HEK293T (cell line): ENCODE measurements around the gene FCN1.

Experiments used
- BHLHE40 ChIP-seq: fragments of 450-650 bp; IDR thresholded peaks from 2 replicates; pipeline ENCODE4 v1.6.1; 2016; ENCODE audit warnings: mild to moderate bottlenecking, moderate library complexity, borderline replicate concordance
- CTBP1 ChIP-seq: fragments of 450-650 bp; IDR thresholded peaks from 2 replicates; pipeline ENCODE4 v1.6.1; 2016; ENCODE audit warnings: borderline replicate concordance
- FOXK2 ChIP-seq: fragments of 450-650 bp; IDR thresholded peaks from 2 replicates; pipeline ENCODE4 v1.6.1; 2016; ENCODE audit warnings: mild to moderate bottlenecking
- NFRKB ChIP-seq: fragments of 450-650 bp; IDR thresholded peaks from 2 replicates; pipeline ENCODE4 v1.6.1; 2016; ENCODE audit warnings: mild to moderate bottlenecking, moderate library complexity
- SP1 ChIP-seq: fragments of 450-650 bp; IDR thresholded peaks from 2 replicates; pipeline ENCODE4 v1.6.1; 2017
- TARDBP ChIP-seq: fragments of 450-650 bp; IDR thresholded peaks from 2 replicates; pipeline ENCODE4 v1.6.1; 2016
- ZNF384 ChIP-seq: fragments of 450-650 bp; IDR thresholded peaks from 2 replicates; pipeline ENCODE4 v1.6.1; 2016
- TF ChIP-seq, protein P1 (sequence below): fragments of 450-650 bp; IDR thresholded peaks from 2 replicates; pipeline ENCODE4 v1.6.1; 2016

DNA sequence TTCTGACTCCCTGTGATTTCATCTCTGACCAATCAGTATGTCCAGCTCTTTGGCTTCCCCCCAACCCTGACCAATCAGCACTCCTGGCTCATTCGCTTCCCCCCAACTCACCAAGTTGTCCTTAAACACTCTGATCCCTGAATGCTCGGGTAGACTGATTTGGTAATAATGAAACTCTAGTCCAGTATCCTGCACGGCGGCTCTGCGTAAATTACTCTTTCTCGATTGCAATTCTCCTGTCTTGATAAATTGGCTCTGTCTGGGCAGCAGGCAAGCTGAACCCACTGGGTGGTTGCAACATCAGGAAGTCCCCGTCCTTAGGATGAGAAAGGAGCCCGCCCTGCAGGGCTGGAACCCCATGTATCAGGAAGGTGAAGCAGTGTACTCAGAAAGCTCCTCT lies 26.7 kb downstream of the FCN1 start:
- TF ChIP-seq, protein P1, sequence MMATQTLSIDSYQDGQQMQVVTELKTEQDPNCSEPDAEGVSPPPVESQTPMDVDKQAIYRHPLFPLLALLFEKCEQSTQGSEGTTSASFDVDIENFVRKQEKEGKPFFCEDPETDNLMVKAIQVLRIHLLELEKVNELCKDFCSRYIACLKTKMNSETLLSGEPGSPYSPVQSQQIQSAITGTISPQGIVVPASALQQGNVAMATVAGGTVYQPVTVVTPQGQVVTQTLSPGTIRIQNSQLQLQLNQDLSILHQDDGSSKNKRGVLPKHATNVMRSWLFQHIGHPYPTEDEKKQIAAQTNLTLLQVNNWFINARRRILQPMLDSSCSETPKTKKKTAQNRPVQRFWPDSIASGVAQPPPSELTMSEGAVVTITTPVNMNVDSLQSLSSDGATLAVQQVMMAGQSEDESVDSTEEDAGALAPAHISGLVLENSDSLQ: no peak
- TF ChIP-seq TARDBP (no peak), ZNF384 (no peak), CTBP1 (no peak), NFRKB (no peak), BHLHE40 (no peak), FOXK2 (no peak), SP1 (no peak)
